SK-N-SH (cell line): ENCODE measurements around the gene CD83.

ENCODE experiments used
- MAX ChIP-seq: IDR thresholded peaks from 2 replicates; pipeline ENCODE4 v1.4.0; 2012; ENCODE audit warnings: low read depth
- TF ChIP-seq, protein P1 (sequence below): fragments of 200-600 bp; sonication (generic); IDR thresholded peaks from 2 replicates; pipeline ENCODE4 v1.6.1; 2017; ENCODE audit warnings: antibody characterized with exemption, mild to moderate bottlenecking, moderate library complexity

DNA sequence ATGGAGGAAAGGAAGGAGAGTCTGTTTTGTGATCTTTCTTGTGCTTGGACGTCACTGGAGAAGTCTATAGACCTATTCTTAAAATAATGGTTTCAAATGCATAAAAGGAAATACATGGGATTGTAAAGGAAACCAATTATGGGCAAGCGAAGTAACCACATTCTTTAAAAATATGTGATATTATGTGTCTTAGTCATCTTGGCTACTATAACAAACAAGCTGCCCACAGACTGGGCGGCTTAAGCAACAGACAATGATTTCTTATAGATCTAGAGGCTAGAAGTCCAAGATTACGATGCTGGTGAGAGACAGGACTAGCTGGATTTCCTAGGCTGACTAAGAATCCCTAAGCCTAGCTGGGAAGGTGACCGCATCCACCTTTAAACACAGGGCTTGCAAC lies 49.4 kb upstream of the CD83 start:
- TF ChIP-seq, protein P1, sequence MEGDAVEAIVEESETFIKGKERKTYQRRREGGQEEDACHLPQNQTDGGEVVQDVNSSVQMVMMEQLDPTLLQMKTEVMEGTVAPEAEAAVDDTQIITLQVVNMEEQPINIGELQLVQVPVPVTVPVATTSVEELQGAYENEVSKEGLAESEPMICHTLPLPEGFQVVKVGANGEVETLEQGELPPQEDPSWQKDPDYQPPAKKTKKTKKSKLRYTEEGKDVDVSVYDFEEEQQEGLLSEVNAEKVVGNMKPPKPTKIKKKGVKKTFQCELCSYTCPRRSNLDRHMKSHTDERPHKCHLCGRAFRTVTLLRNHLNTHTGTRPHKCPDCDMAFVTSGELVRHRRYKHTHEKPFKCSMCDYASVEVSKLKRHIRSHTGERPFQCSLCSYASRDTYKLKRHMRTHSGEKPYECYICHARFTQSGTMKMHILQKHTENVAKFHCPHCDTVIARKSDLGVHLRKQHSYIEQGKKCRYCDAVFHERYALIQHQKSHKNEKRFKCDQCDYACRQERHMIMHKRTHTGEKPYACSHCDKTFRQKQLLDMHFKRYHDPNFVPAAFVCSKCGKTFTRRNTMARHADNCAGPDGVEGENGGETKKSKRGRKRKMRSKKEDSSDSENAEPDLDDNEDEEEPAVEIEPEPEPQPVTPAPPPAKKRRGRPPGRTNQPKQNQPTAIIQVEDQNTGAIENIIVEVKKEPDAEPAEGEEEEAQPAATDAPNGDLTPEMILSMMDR: no peak
- no peak for TF ChIP-seq MAX
